GM12891 (cell line): ENCODE measurements around the gene LOXL4.

Source experiments
- PAX5 ChIP-seq: IDR thresholded peaks from 2 replicates; pipeline ENCODE4 v1.6.1; 2011; ENCODE audit warnings: low read length, moderate library complexity, mild to moderate bottlenecking; ENCODE audit not compliant: insufficient read depth, severe bottlenecking
- POLR2A ChIP-seq: IDR thresholded peaks from 2 replicates; pipeline ENCODE4 v1.6.1; 2011; ENCODE audit warnings: low read depth, low read length, control low read depth
- POLR2AphosphoS5 ChIP-seq: IDR thresholded peaks from 2 replicates; pipeline ENCODE4 v1.6.1; 2011; ENCODE audit warnings: low read depth, low read length, control low read depth
- SPI1 ChIP-seq: IDR thresholded peaks from 2 replicates; pipeline ENCODE4 v1.6.1; 2011; ENCODE audit warnings: low read depth, low read length, control low read depth
- TAF1 ChIP-seq: IDR thresholded peaks from 2 replicates; pipeline ENCODE4 v1.6.1; 2011; ENCODE audit warnings: low read depth, low read length, control low read depth

DNA sequence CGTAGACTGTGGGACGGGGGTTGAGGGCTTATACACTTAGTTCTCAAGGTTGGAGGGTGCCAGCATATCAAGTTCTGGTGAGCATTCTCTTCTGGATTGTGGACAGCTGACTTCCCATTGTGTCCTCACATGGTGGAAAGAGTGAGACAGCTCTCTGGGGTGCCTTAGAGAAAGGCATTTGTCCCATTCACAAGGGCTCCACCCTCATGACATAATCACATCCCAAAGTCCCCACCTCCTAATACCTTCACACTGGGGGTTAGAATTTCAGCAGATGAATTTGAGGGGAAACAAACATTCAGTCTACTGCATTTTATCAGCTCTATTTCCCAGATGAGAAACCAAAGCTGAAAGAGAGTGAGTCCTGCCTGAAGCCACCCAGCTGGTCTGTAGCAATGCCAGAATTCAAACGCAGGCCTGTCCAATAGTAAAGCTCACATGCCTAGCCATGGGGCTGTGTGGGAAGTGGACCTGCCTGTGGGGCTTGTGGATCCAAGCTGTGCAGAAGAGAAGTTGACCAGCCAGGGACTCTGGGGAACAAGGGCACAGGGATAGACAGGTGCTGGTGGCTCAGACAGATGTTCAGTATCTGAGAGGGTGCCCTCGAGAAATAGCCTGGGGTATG lies 34.9 kb upstream of the LOXL4 start:
- TF ChIP-seq POLR2A (no peak), POLR2AphosphoS5 (no peak), TAF1 (no peak), SPI1 (no peak), PAX5 (no peak)
